ENCODE results near the gene POLE.

The POLE gene

GRCh38 chr12:132673288-132674179 lies 13.6 kb downstream of the POLE start:
- no peak for DNase-seq

- no peak for DNase-seq
Observed at GRCh38 chr12:132672678-132673077, 14.5 kb downstream of the POLE start.

GRCh38 chr12:132672116-132672515 lies 15.0 kb downstream of the POLE start:
- DNase-seq, result no peak

- no peak for DNase-seq
Observed at GRCh38 chr12:132669166-132669879, 17.8 kb downstream of the POLE start.

GRCh38 chr12:132668191-132669088 lies 18.7 kb downstream of the POLE start:
- DNase-seq, result no peak

GRCh38 chr12:132665794-132666193 lies 21.3 kb downstream of the POLE start:
- DNase-seq, result no peak

- no peak for DNase-seq
Observed at GRCh38 chr12:132665149-132665491, 22.0 kb downstream of the POLE start.

GRCh38 chr12:132664206-132665148 lies 22.7 kb downstream of the POLE start:
- DNase-seq, result no peak

- no peak for DNase-seq
Observed at GRCh38 chr12:132662901-132663755, 24.0 kb downstream of the POLE start.

GRCh38 chr12:132661972-132662371 lies 25.2 kb downstream of the POLE start:
- DNase-seq, result no peak

- DNase-seq, result no peak
Observed at GRCh38 chr12:132660996-132661395, 26.1 kb downstream of the POLE start.

GRCh38 chr12:132660052-132660451 lies 27.1 kb downstream of the POLE start:
- no peak for DNase-seq

GRCh38 chr12:132659146-132659545 lies 28.0 kb downstream of the POLE start:
- DNase-seq, result no peak

GRCh38 chr12:132658149-132658894 lies 28.8 kb downstream of the POLE start:
- DNase-seq, result no peak

- DNase-seq, result no peak
Observed at GRCh38 chr12:132657004-132657727, 30.0 kb downstream of the POLE start.

GRCh38 chr12:132653567-132654290 lies 33.4 kb downstream of the POLE start:
- no peak for DNase-seq

- no peak for DNase-seq
Observed at GRCh38 chr12:132651444-132652100, 35.6 kb downstream of the POLE start.

- DNase-seq, result no peak
Observed at GRCh38 chr12:132649226-132649945, 37.8 kb downstream of the POLE start.
